Stimulated activated CD8-positive, alpha-beta memory T cell treated with anti-CD3 and anti-CD28 coated beads, Interleukin-4, amount 100 ng/mL, for 24 hours (primary cell): ENCODE measurements around the gene SH2B2.
"Not testable (repeated sequence)": the region's sequence is repeated elsewhere in the genome, so short reads cannot be mapped to it uniquely, and the experiment has no call there.

ENCODE experiments used
- DNase-seq: peaks from one replicate; pipeline ENCODE4 v3.0.0-alpha.2; 2020; ENCODE audit warnings: low read depth

The SH2B2 gene

GRCh38 chr7:102287111-102287980 lies 678 bp downstream of the SH2B2 start:
- DNase-seq, result no peak

GRCh38 chr7:102287981-102288278 lies 1.3 kb downstream of the SH2B2 start:
- no peak for DNase-seq

GRCh38 chr7:102288285-102288930 lies 1.7 kb downstream of the SH2B2 start:
- no peak for DNase-seq

GRCh38 chr7:102289057-102289456 lies 2.4 kb downstream of the SH2B2 start:
- no peak for DNase-seq

- no peak for DNase-seq
These were observed 4.6 kb downstream of the SH2B2 start for GRCh38 chr7:102291056-102291915.

- no peak for DNase-seq
These were observed 5.2 kb downstream of the SH2B2 start for GRCh38 chr7:102291916-102292267.

- no peak for DNase-seq
These were observed 6.4 kb downstream of the SH2B2 start for GRCh38 chr7:102292813-102293798.

- DNase-seq, result no peak
These were observed 7.9 kb downstream of the SH2B2 start for GRCh38 chr7:102294589-102294988.

- DNase-seq, result no peak
These were observed 8.9 kb downstream of the SH2B2 start for GRCh38 chr7:102295346-102296178.

- DNase-seq, result no peak
These were observed 9.4 kb downstream of the SH2B2 start for GRCh38 chr7:102296179-102296438.

- no peak for DNase-seq
These were observed 9.8 kb downstream of the SH2B2 start for GRCh38 chr7:102296514-102296913.

GRCh38 chr7:102297487-102298218 lies 11.0 kb downstream of the SH2B2 start:
- DNase-seq, result no peak

GRCh38 chr7:102300643-102301221 lies 14.1 kb downstream of the SH2B2 start:
- no peak for DNase-seq

GRCh38 chr7:102301367-102301766 lies 14.7 kb downstream of the SH2B2 start:
- DNase-seq, result not testable (repeated sequence)

- no peak for DNase-seq
These were observed 15.4 kb downstream of the SH2B2 start for GRCh38 chr7:102302025-102302424.

- DNase-seq, result no peak
These were observed 17.2 kb downstream of the SH2B2 start for GRCh38 chr7:102303669-102304422.

- DNase-seq, result no peak
These were observed 18.0 kb downstream of the SH2B2 start for GRCh38 chr7:102304668-102305067.

GRCh38 chr7:102305414-102306268 lies 19.0 kb downstream of the SH2B2 start:
- DNase-seq, result no peak
